Activated naive CD4-positive, alpha-beta T cell treated with anti-CD3 and anti-CD28 coated beads for 36 hours (primary cell): ENCODE data around the gene RNU1-2. TPM values are rescaled to one million over a fixed set of nuclear protein-coding genes. Genes with fewer than 3 reads are reported as not detected.
"Not testable (repeated sequence)": the region's sequence is repeated elsewhere in the genome, so short reads cannot be mapped to it uniquely, and the experiment has no call there.

ENCODE experiments used
- CTCF ChIA-PET: fragments of 350-600 bp; sonication (Branson Sonifier 250); formaldehyde crosslinking; loops from one replicate; lab custom pipeline; 2021; ENCODE audit warnings: antibody characterized with exemption; lab: Charles Lee
- DNase-seq: peaks from one replicate; pipeline ENCODE4 v3.0.0-alpha.2; 2020
- H3K27ac Mint-ChIP-seq: one replicate; pipeline ENCODE4 v1.8.0; 2021; ENCODE audit warnings: mild to moderate bottlenecking, mixed read lengths
- H3K27me3 Mint-ChIP-seq: one replicate; pipeline ENCODE4 v1.8.0; 2021; ENCODE audit warnings: low read depth, mixed read lengths
- H3K36me3 Mint-ChIP-seq: one replicate; pipeline ENCODE4 v1.8.0; 2021; ENCODE audit warnings: low read depth, mixed read lengths
- H3K4me1 Mint-ChIP-seq: one replicate; pipeline ENCODE4 v1.8.0; 2021; ENCODE audit warnings: low read depth, mixed read lengths
- H3K4me3 Mint-ChIP-seq: one replicate; pipeline ENCODE4 v1.8.0; 2021; ENCODE audit warnings: mild to moderate bottlenecking, moderate library complexity, mixed read lengths
- H3K9me3 Mint-ChIP-seq: one replicate; pipeline ENCODE4 v1.8.0; 2021; ENCODE audit warnings: mixed read lengths
- intact Hi-C: fragments of 100-400 bp; cut with micrococcal nuclease; formaldehyde crosslinking; loops from one replicate; pipeline ENCODE4 v1.15.1; 2023
- total RNA-seq, 2 experiments: library from RNA; stranded (reverse); gene quantifications; one replicate each; pipeline ENCODE4 v1.2.3, GENCODE V29; 2021

Gene RNU1-2
- 1,000 to 10,000 TPM; 1,341 to 1,386 TPM for total RNA-seq

DNA sequence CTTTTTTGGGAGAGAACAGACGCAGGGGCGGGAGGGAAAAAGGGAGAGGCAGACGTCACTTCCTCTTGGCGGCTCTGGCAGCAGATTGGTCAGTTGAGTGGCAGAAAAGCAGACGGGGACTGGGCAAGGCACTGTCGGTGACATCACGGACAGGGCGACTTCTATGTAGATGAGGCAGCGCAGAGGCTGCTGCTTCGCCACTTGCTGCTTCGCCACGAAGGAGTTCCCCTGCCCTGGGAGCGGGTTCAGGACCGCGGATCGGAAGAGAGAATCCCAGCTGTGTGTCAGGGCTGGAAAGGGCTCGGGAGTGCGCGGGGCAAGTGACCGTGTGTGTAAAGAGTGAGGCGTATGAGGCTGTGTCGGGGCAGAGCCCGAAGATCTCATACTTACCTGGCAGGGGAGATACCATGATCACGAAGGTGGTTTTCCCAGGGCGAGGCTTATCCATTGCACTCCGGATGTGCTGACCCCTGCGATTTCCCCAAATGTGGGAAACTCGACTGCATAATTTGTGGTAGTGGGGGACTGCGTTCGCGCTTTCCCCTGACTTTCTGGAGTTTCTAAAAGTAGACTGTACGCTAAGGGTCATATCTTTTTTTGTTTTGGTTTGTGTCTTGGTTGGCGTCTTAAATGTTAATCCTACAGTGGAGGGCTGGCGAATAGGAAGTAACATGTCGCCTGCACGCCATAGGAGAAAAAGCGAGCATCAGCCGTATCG is at the start of gene RNU1-2:
TSS of gene RNU1-2 (plus strand) at position 383 of the 718 bp plus-strand sequence.
- H3K27me3 Mint-ChIP-seq, H3K36me3 Mint-ChIP-seq, CTCF ChIA-PET, H3K9me3 Mint-ChIP-seq: not testable (repeated sequence)
- peak; percentile 76 for DNase-seq
- peak within 1 kb of the TSS; percentile 94 for H3K27ac Mint-ChIP-seq
- intact Hi-C loops, result loop anchor here (1.0 kb wide), 1 partner anchor 9 kb away; no protein-coding TSS in a partner anchor
- peaks cover 34% of the 10 kb centered on the region for H3K4me1 Mint-ChIP-seq
- H3K4me3 Mint-ChIP-seq, result peak within 1 kb of the TSS; percentile 69

DNA sequence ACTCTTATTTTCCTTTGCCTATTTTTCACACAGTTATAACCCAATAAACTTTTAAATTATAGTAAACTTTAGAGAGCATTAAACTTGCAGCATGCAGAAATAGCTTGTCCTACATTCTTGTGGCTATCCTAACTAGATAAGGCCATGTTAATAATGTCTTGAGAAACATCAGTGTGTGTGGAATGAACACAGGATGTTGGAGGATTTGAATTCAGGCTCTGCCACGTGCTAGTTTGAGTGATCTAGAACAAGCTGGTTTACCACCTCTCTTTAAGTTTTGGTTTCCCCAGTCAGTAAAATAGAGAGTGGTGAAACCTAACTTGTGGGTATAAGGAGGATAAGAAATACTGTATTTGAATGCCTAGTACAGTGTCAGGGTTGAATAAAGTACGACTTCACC is 39.6 kb upstream of the RNU1-2 start:
- H3K4me3 Mint-ChIP-seq, H3K36me3 Mint-ChIP-seq, intact Hi-C loops, H3K9me3 Mint-ChIP-seq, CTCF ChIA-PET, H3K27ac Mint-ChIP-seq, DNase-seq, H3K4me1 Mint-ChIP-seq, H3K27me3 Mint-ChIP-seq: not testable (repeated sequence)

DNA sequence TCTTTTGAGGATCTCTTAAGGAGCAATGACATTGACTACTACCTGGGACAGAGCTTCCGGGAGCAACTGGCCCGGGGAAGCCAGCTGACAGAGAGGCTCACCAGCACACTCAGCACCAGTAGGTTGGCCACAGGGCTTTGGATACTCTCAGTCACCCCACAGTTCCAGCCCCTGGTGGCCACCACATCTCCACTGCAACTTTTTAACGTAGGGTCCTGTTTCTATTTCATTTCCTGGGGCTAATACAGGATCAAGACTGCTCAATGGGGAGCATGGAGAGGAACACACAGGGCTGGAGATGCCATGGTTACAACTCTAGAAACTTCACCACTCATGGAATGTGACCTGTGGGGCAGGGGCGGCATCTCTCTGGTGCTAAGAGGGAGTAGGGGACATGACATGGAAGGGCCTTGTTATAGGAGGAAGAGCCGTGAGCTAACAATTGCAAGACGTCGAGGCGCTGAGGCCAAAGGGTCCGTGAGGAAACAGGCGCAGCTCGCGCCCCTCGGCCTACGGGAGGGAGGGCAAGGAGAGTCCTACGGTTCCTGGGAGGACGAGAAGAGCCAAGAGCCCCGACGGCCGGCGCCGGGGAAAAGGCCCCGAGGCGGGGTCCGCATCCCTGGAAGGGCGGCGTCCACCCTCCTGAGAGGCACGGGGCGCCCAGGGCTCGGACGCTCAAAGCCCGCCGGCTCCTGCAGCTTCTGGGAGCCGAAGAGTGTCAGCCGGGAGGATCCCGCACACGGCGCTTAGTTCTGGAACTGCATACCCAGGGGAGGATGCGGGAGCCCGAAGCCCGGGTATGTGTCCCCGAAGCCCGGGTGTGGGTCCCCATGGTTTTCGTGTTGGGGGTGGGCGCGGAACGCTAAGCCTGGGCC is 36.4 kb upstream of the RNU1-2 start:
- H3K4me3 Mint-ChIP-seq, H3K27ac Mint-ChIP-seq, H3K27me3 Mint-ChIP-seq, DNase-seq, H3K36me3 Mint-ChIP-seq, H3K4me1 Mint-ChIP-seq, intact Hi-C loops, CTCF ChIA-PET, H3K9me3 Mint-ChIP-seq: not testable (repeated sequence)

GRCh38 chr1:16860048-16860447 is 35.7 kb upstream of the RNU1-2 start:
- H3K27me3 Mint-ChIP-seq, H3K27ac Mint-ChIP-seq, H3K9me3 Mint-ChIP-seq, DNase-seq, H3K4me1 Mint-ChIP-seq, H3K36me3 Mint-ChIP-seq, CTCF ChIA-PET, intact Hi-C loops, H3K4me3 Mint-ChIP-seq: not testable (repeated sequence)

GRCh38 chr1:16861832-16862245 is 33.9 kb upstream of the RNU1-2 start:
- CTCF ChIA-PET, H3K27me3 Mint-ChIP-seq, H3K36me3 Mint-ChIP-seq, DNase-seq, H3K9me3 Mint-ChIP-seq, H3K27ac Mint-ChIP-seq, H3K4me3 Mint-ChIP-seq, H3K4me1 Mint-ChIP-seq, intact Hi-C loops: not testable (repeated sequence)

DNA sequence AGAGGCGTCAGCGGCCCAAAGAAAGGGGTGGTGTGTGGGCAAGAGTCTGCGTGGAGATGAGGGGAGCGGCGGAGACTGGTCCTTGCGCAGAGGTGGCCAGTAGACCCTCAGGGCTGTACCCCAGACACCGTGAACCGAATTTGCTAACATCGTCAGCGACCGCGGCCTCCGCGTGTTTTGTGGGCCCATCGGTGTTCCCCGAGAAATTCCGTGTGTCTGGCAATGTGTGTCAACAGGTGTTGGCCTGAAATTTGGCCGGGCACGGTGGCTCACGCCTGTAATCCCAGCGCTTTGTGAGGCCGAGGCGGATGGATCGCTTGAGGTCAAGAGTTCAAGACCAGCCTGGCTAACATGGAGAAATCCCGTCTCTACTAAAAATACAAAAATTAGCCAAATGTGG is 33.4 kb upstream of the RNU1-2 start:
- H3K27ac Mint-ChIP-seq, H3K4me3 Mint-ChIP-seq, DNase-seq, H3K36me3 Mint-ChIP-seq, intact Hi-C loops, H3K9me3 Mint-ChIP-seq, CTCF ChIA-PET, H3K27me3 Mint-ChIP-seq, H3K4me1 Mint-ChIP-seq: not testable (repeated sequence)

DNA sequence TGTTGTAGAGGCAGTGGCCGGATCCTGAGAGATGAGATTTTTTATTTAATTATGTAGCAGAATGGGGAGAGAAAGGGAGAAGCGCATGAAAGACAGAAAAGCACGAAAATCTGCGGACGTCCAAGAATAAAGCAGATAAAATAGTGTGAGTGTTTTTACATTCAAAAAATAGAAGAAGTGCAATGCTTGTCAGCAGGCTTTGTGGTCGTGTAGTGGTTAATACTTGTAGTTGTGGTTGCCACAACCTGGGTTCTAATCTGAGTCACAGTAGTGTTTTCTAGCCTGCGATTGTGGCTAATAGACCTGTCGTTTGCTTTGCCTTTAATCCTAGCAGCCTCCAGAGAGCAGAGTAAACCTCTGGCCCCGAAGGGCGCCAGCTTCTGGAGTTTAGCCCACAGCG is 32.8 kb upstream of the RNU1-2 start:
- intact Hi-C loops, DNase-seq, H3K27me3 Mint-ChIP-seq, H3K27ac Mint-ChIP-seq, H3K9me3 Mint-ChIP-seq, CTCF ChIA-PET, H3K4me3 Mint-ChIP-seq, H3K36me3 Mint-ChIP-seq, H3K4me1 Mint-ChIP-seq: not testable (repeated sequence)

- intact Hi-C loops, H3K4me1 Mint-ChIP-seq, DNase-seq, H3K27me3 Mint-ChIP-seq, H3K36me3 Mint-ChIP-seq, H3K4me3 Mint-ChIP-seq, H3K9me3 Mint-ChIP-seq, H3K27ac Mint-ChIP-seq, CTCF ChIA-PET: not testable (repeated sequence)
Observed at GRCh38 chr1:16866926-16867707, 28.7 kb upstream of the RNU1-2 start.

DNA sequence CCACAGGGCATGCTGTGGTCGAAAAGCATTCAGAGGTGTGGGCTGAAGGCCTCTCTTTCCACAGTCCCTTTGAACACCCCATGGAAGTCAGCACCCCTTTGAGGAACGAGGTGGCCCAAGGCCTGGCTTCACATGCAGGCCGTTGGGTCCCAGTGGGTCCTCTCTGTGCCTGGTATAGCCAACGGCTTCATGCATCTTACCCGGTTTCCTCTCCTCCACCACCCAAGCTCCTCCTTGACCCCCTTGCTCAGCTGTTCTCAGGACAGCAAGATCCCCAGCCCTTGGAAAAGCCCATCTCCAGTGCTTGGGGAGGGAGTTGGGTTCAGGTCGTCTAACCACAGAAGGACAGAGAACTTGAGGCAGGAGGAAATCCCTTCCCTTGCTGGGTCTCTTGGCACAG is 27.0 kb upstream of the RNU1-2 start:
- intact Hi-C loops, H3K4me1 Mint-ChIP-seq, CTCF ChIA-PET, DNase-seq, H3K4me3 Mint-ChIP-seq, H3K9me3 Mint-ChIP-seq, H3K36me3 Mint-ChIP-seq, H3K27ac Mint-ChIP-seq, H3K27me3 Mint-ChIP-seq: not testable (repeated sequence)

- H3K36me3 Mint-ChIP-seq, H3K4me3 Mint-ChIP-seq, H3K4me1 Mint-ChIP-seq, DNase-seq, intact Hi-C loops, H3K9me3 Mint-ChIP-seq, H3K27ac Mint-ChIP-seq, CTCF ChIA-PET, H3K27me3 Mint-ChIP-seq: not testable (repeated sequence)
Observed at GRCh38 chr1:16869996-16870395, 25.8 kb upstream of the RNU1-2 start.

- DNase-seq, H3K27ac Mint-ChIP-seq, CTCF ChIA-PET: not testable (repeated sequence)
Observed at GRCh38 chr1:16871171-16871570, 24.6 kb upstream of the RNU1-2 start.

More at GRCh38 chr1:16871171-16871570, 24.6 kb upstream of the RNU1-2 start:
- intact Hi-C loops, H3K4me3 Mint-ChIP-seq, H3K9me3 Mint-ChIP-seq, H3K4me1 Mint-ChIP-seq, H3K36me3 Mint-ChIP-seq: not testable (repeated sequence)
- H3K27me3 Mint-ChIP-seq, result peaks cover 13% of the 10 kb centered on the region
